ENCODE measurements around the gene KIRREL3. TPM values are rescaled to one million over a fixed set of nuclear protein-coding genes. Genes with fewer than 3 reads are reported as not detected.

KIRREL3 gene
- total RNA-seq, 2 experiments from 2014 or later, result not detected

GRCh38 chr11:126965331-126965730 lies 35.2 kb downstream of the KIRREL3 start:
- Mint-ChIP-seq H3K4me3 (no peak overlapping the region), H3K4me1 (ENCODE audit: low read depth) (no peaks in the 10 kb centered on the region), H3K9me3 (no peaks in the 10 kb centered on the region), H3K27me3 (peaks cover 48% of the 10 kb centered on the region), H3K27ac (no peak overlapping the region), H3K36me3 (ENCODE audit: low read depth) (no peaks in the 10 kb centered on the region)
- TF ChIP-seq CTCF (IDR thresholded peaks at IDR 0.05), result no peak
- ChIA-PET POLR2A (no interaction called here), CTCF (no interaction called here)
- Histone ChIP-seq H3K9me3 (ENCODE audit: control insufficient read depth in 1 of 2, insufficient read depth in 1 of 2, low read length in 2 of 2) (no peaks in the 10 kb centered on the region), H3K4me1 (ENCODE audit: insufficient read depth, low read length) (no peaks in the 10 kb centered on the region), H3K4me3 (ENCODE audit: low read length) (no peak overlapping the region), H3K36me3 (ENCODE audit: insufficient read depth, low read length) (no peaks in the 10 kb centered on the region), H3K27me3 (ENCODE audit: control insufficient read depth in 1 of 2, insufficient read depth in 2 of 2, low read length in 2 of 2) (peaks cover 3 to 8% of the 10 kb centered on the region in 2 experiments), H3K27ac (ENCODE audit: low read depth in 1 of 2, low read length in 2 of 2) (no peak overlapping the region)
- DNase-seq (no peak), ATAC-seq (ENCODE audit: poor library complexity) (no peak)
- intact Hi-C loops (cut with DNase I, micrococcal nuclease), result no loop called here

- H3K9me3 Mint-ChIP-seq, result no peaks in the 10 kb centered on the region
- DNase-seq (no peak), ATAC-seq (ENCODE audit: poor library complexity) (no peak)
- peaks cover 3 to 8% of the 10 kb centered on the region in 2 experiments for H3K27me3 ChIP-seq (ENCODE audit: control insufficient read depth in 1 of 2, insufficient read depth in 2 of 2, low read length in 2 of 2)
- H3K4me1 Mint-ChIP-seq (ENCODE audit: low read depth), result no peaks in the 10 kb centered on the region
- no peak overlapping the region for H3K4me3 ChIP-seq (ENCODE audit: low read length)
- H3K36me3 Mint-ChIP-seq (ENCODE audit: low read depth), result no peaks in the 10 kb centered on the region
- ChIA-PET POLR2A (no interaction called here), CTCF (no interaction called here)
- no peak overlapping the region for H3K27ac Mint-ChIP-seq
- intact Hi-C loops (cut with DNase I, micrococcal nuclease), result no loop called here
- no peak overlapping the region for H3K27ac ChIP-seq (ENCODE audit: low read depth in 1 of 2, low read length in 2 of 2)
- H3K36me3 ChIP-seq (ENCODE audit: insufficient read depth, low read length), result no peaks in the 10 kb centered on the region
- H3K4me3 Mint-ChIP-seq, result no peak overlapping the region
- no peaks in the 10 kb centered on the region for H3K9me3 ChIP-seq (ENCODE audit: control insufficient read depth in 1 of 2, insufficient read depth in 1 of 2, low read length in 2 of 2)
- TF ChIP-seq CTCF (IDR thresholded peaks at IDR 0.05), result no peak
- H3K4me1 ChIP-seq (ENCODE audit: insufficient read depth, low read length), result no peaks in the 10 kb centered on the region
- peaks cover 37% of the 10 kb centered on the region for H3K27me3 Mint-ChIP-seq
Observed at GRCh38 chr11:126963603-126964363, 36.8 kb downstream of the KIRREL3 start.

- Histone ChIP-seq H3K36me3 (ENCODE audit: insufficient read depth, low read length) (no peaks in the 10 kb centered on the region), H3K4me3 (ENCODE audit: low read length) (no peak overlapping the region), H3K4me1 (ENCODE audit: insufficient read depth, low read length) (no peaks in the 10 kb centered on the region), H3K9me3 (ENCODE audit: control insufficient read depth in 1 of 2, insufficient read depth in 1 of 2, low read length in 2 of 2) (no peaks in the 10 kb centered on the region), H3K27me3 (ENCODE audit: control insufficient read depth in 1 of 2, insufficient read depth in 2 of 2, low read length in 2 of 2) (peaks cover 3 to 5% of the 10 kb centered on the region in 2 experiments), H3K27ac (ENCODE audit: low read depth in 1 of 2, low read length in 2 of 2) (no peak overlapping the region)
- ATAC-seq (ENCODE audit: poor library complexity) (no peak), DNase-seq (no peak)
- CTCF ChIA-PET, result no interaction called here
- Mint-ChIP-seq H3K36me3 (ENCODE audit: low read depth) (no peaks in the 10 kb centered on the region), H3K4me1 (ENCODE audit: low read depth) (no peaks in the 10 kb centered on the region), H3K4me3 (no peak overlapping the region), H3K27me3 (peaks cover 39% of the 10 kb centered on the region), H3K9me3 (no peaks in the 10 kb centered on the region), H3K27ac (no peak overlapping the region)
- POLR2A ChIA-PET, result no interaction called here
- TF ChIP-seq CTCF (IDR thresholded peaks at IDR 0.05), result no peak
- intact Hi-C loops (cut with DNase I, micrococcal nuclease), result no loop called here
Observed at GRCh38 chr11:126963115-126963514, 37.5 kb downstream of the KIRREL3 start.

Measured in CD4-positive, alpha-beta T cell (primary cell).